GM23338 (cell line): ENCODE results near the gene PARVA. TPM values are rescaled to one million over a fixed set of nuclear protein-coding genes. Genes with fewer than 3 reads are reported as not detected.

Source experiments
- ATAC-seq: fragments of 200-7000 bp; cut with Tn5 transposase; 3 replicates; pipeline ENCODE4 v1.9.1; 2020
- DNase-seq: peaks from one replicate; pipeline ENCODE4 v3.0.0-alpha.2; 2015; ENCODE audit warnings: low spot score
- H2AFZ ChIP-seq: fragments of 200-600 bp; sonication (generic); 2 replicates; pipeline ENCODE4 v1.8.0; 2016; ENCODE audit warnings: antibody characterized with exemption, mild to moderate bottlenecking, moderate library complexity
- H3F3A ChIP-seq: fragments of 200-600 bp; sonication (generic); replicated peaks from 2 replicates; pipeline ENCODE4 v1.8.0; 2017; ENCODE audit warnings: antibody characterized with exemption, mixed run types, low read depth
- H3K27ac ChIP-seq: fragments of 200-600 bp; sonication (generic); 2 replicates; pipeline ENCODE4 v1.6.1; 2016; ENCODE audit warnings: low read depth
- H3K27me3 ChIP-seq: fragments of 200-600 bp; sonication (generic); 2 replicates; pipeline ENCODE4 v1.8.0; 2016; ENCODE audit warnings: mild to moderate bottlenecking, mixed run types, moderate library complexity; ENCODE audit not compliant: insufficient read depth
- H3K36me3 ChIP-seq: fragments of 200-600 bp; sonication (generic); 2 replicates; pipeline ENCODE4 v1.8.0; 2016; ENCODE audit warnings: mild to moderate bottlenecking; ENCODE audit not compliant: insufficient read depth
- H3K4me1 ChIP-seq: fragments of 200-600 bp; sonication (generic); 2 replicates; pipeline ENCODE4 v1.8.0; 2016; ENCODE audit warnings: mild to moderate bottlenecking, moderate library complexity; ENCODE audit not compliant: insufficient read depth
- H3K4me2 ChIP-seq: fragments of 200-600 bp; sonication (generic); 2 replicates; pipeline ENCODE4 v1.7.1; 2017; ENCODE audit warnings: mixed run types
- H3K4me3 ChIP-seq: fragments of 200-600 bp; sonication (generic); 2 replicates; pipeline ENCODE4 v1.6.1; 2016; ENCODE audit warnings: mixed run types
- H3K79me2 ChIP-seq: fragments of 200-600 bp; sonication (generic); replicated peaks from 2 replicates; pipeline ENCODE4 v1.8.0; 2017; ENCODE audit warnings: mild to moderate bottlenecking; ENCODE audit not compliant: insufficient read depth
- H3K9me2 ChIP-seq: fragments of 200-600 bp; sonication (generic); 2 replicates; pipeline ENCODE4 v1.8.0; 2017; ENCODE audit not compliant: insufficient read depth
- H4K20me1 ChIP-seq: fragments of 200-600 bp; sonication (generic); replicated peaks from 2 replicates; pipeline ENCODE4 v1.8.0; 2017; ENCODE audit warnings: mild to moderate bottlenecking; ENCODE audit not compliant: insufficient read depth
- H3K27ac Mint-ChIP-seq: 2 replicates; pipeline ENCODE4 v1.8.0; 2020; ENCODE audit warnings: inconsistent platforms, mild to moderate bottlenecking, moderate library complexity, mixed read lengths
- H3K27me3 Mint-ChIP-seq: 3 replicates; pipeline ENCODE4 v1.8.0; 2022; ENCODE audit warnings: low read depth, mild to moderate bottlenecking, moderate library complexity, mixed read lengths, inconsistent platforms; ENCODE audit not compliant: insufficient read depth, poor library complexity
- H3K36me3 Mint-ChIP-seq: 3 replicates; pipeline ENCODE4 v1.8.0; 2021; ENCODE audit warnings: low read depth, mild to moderate bottlenecking, inconsistent platforms, moderate library complexity, mixed read lengths
- H3K4me1 Mint-ChIP-seq: 3 replicates; pipeline ENCODE4 v1.8.0; 2020; ENCODE audit warnings: mild to moderate bottlenecking, inconsistent platforms, mixed read lengths
- H3K4me3 Mint-ChIP-seq: 3 replicates; pipeline ENCODE4 v1.8.0; 2021; ENCODE audit warnings: moderate library complexity, mild to moderate bottlenecking, inconsistent platforms, mixed read lengths
- H3K9me3 Mint-ChIP-seq: 3 replicates; pipeline ENCODE4 v1.8.0; 2020; ENCODE audit warnings: moderate library complexity, mild to moderate bottlenecking, inconsistent platforms, mixed read lengths
- CTCF ChIP-seq, 2 experiments: fragments of 200-600 bp in 1 of 2; sonication (generic) in 1 of 2; conservative IDR thresholded peaks; 2 replicates each; pipeline versions ENCODE4 v1.5.1 to v1.6.1; 2016 to 2017; ENCODE audit warnings: antibody characterized with exemption in 2 of 2, low read depth in 2 of 2, mild to moderate bottlenecking in 2 of 2, moderate library complexity in 1 of 2
- EZH2 ChIP-seq: fragments of 200-600 bp; sonication (generic); IDR thresholded peaks from one replicate; pipeline ENCODE4 v1.8.0; 2017; ENCODE audit warnings: antibody characterized with exemption, mild to moderate bottlenecking, low read depth; ENCODE audit not compliant: unreplicated experiment
- EZH2phosphoT487 ChIP-seq: fragments of 200-600 bp; sonication (generic); IDR thresholded peaks from one replicate; pipeline ENCODE4 v1.8.1; 2018; ENCODE audit warnings: antibody characterized with exemption; ENCODE audit not compliant: unreplicated experiment
- JUNB ChIP-seq: IDR thresholded peaks from one replicate; pipeline ENCODE4 v1.6.1; 2016; ENCODE audit warnings: antibody characterized with exemption; ENCODE audit not compliant: unreplicated experiment
- NANOG ChIP-seq: IDR thresholded peaks from 2 replicates; pipeline ENCODE4 v1.6.1; 2016; ENCODE audit warnings: antibody characterized with exemption, borderline replicate concordance
- POLR2AphosphoS5 ChIP-seq: IDR thresholded peaks from 2 replicates; pipeline ENCODE4 v1.6.1; 2016; ENCODE audit warnings: antibody characterized with exemption, low read depth
- REST ChIP-seq: IDR thresholded peaks from one replicate; pipeline ENCODE4 v1.6.1; 2018; ENCODE audit warnings: antibody characterized with exemption; ENCODE audit not compliant: unreplicated experiment
- STAT1 ChIP-seq: IDR thresholded peaks from one replicate; pipeline ENCODE4 v1.6.1; 2016; ENCODE audit warnings: antibody characterized with exemption; ENCODE audit not compliant: unreplicated experiment
- ZNF114 ChIP-seq: fragments of 250-450 bp; sonication (Bioruptor Pico); IDR thresholded peaks from 2 replicates; pipeline ENCODE4 v1.5.0; 2020; ENCODE audit warnings: mild to moderate bottlenecking, moderate library complexity
- ZNF331 ChIP-seq: fragments of 250-450 bp; sonication (Bioruptor Pico); IDR thresholded peaks from 2 replicates; pipeline ENCODE4 v1.5.0; 2020; ENCODE audit warnings: low read depth, mild to moderate bottlenecking, moderate library complexity
- ZNF462 ChIP-seq: fragments of 250-450 bp; sonication (Bioruptor Pico); IDR thresholded peaks from 2 replicates; pipeline ENCODE4 v1.5.0; 2020; ENCODE audit warnings: mild to moderate bottlenecking, moderate library complexity
- polyA plus RNA-seq: library from polyadenylated mRNA; unstranded; fragments of >200 nt; fragmentation: Nextera tagmentation; extraction: Ambion mirVana; gene quantifications from 2 replicates; pipeline ENCODE4 v1.2.1, GENCODE V29; 2016
- total RNA-seq: library from RNA; depleted of rRNA; stranded (reverse); fragments of >200 nt; shearing (Covaris generic); gene quantifications from 2 replicates; pipeline ENCODE4 v1.2.3, GENCODE V29; 2014

The PARVA gene
- total and polyA plus RNA-seq, 2 experiments from 2014 or later: 5.8 to 6.9 TPM

GRCh38 chr11:12343526-12343925 lies 33.8 kb upstream of the PARVA start:
- no peaks in the 10 kb centered on the region for H3K27me3 ChIP-seq
- no peak overlapping the region for H3K4me3 Mint-ChIP-seq
- H3K27me3 Mint-ChIP-seq: peaks cover 1% of the 10 kb centered on the region
- H3K4me3 ChIP-seq: no peak overlapping the region
- ATAC-seq (no peak), DNase-seq (no peak)
- H3K36me3 Mint-ChIP-seq: peaks cover 16% of the 10 kb centered on the region; the same call in 2 of the 3 replicates
- peaks cover 23% of the 10 kb centered on the region for H3K9me3 Mint-ChIP-seq
- no peaks in the 10 kb centered on the region for H4K20me1 ChIP-seq
- no peaks in the 10 kb centered on the region for H3K79me2 ChIP-seq
- no peaks in the 10 kb centered on the region for H3K4me1 ChIP-seq
- peaks cover 7% of the 10 kb centered on the region; the same call in 1 of the 2 replicates for H3K36me3 ChIP-seq
- H3F3A ChIP-seq: no peaks in the 10 kb centered on the region
- H3K27ac Mint-ChIP-seq: no peak overlapping the region
- H3K4me2 ChIP-seq: no peak overlapping the region
- H3K27ac ChIP-seq: no peak overlapping the region
- H3K9me2 ChIP-seq: no peaks in the 10 kb centered on the region
- no peak for TF ChIP-seq EZH2
- H2AFZ ChIP-seq: no peak overlapping the region
- no peaks in the 10 kb centered on the region for H3K4me1 Mint-ChIP-seq

- Mint-ChIP-seq H3K27me3 (peaks cover 2% of the 10 kb centered on the region), H3K36me3 (no peaks in the 10 kb centered on the region), H3K4me3 (no peak overlapping the region), H3K4me1 (peaks cover 3% of the 10 kb centered on the region; the same call in 2 of the 3 replicates), H3K27ac (no peak overlapping the region), H3K9me3 (no peaks in the 10 kb centered on the region)
- H2AFZ ChIP-seq: no peak overlapping the region
- H3K9me2 ChIP-seq: no peaks in the 10 kb centered on the region
- no peaks in the 10 kb centered on the region for H3K79me2 ChIP-seq
- no peak overlapping the region for H3K4me2 ChIP-seq
- no peaks in the 10 kb centered on the region for H3K27me3 ChIP-seq
- ATAC-seq (no peak), DNase-seq (no peak)
- H3K4me1 ChIP-seq: no peaks in the 10 kb centered on the region
- no peaks in the 10 kb centered on the region for H3K36me3 ChIP-seq
- no peak overlapping the region for H3K4me3 ChIP-seq
- H3K27ac ChIP-seq: no peak overlapping the region
- H3F3A ChIP-seq: no peaks in the 10 kb centered on the region
- no peaks in the 10 kb centered on the region for H4K20me1 ChIP-seq
- TF ChIP-seq EZH2phosphoT487 (no peak), NANOG (no peak), ZNF114 (no peak), ZNF331 (CRISPR knock-in tag) (no peak), STAT1 (no peak), CTCF (conservative IDR thresholded peaks at IDR 0.05; ENCODE audit: low read depth in 2 of 2) (no peak), REST (no peak), ZNF462 (no peak), JUNB (no peak), POLR2AphosphoS5 (no peak)
Observed at GRCh38 chr11:12353534-12353933, 23.8 kb upstream of the PARVA start.
